GM21390 (cell line): ENCODE measurements around the gene OSBPL9.

Source experiments
- ATAC-seq: cut with Tn5 transposase; IDR thresholded peaks from one replicate; pipeline ENCODE4 v1.9.1; 2021; ENCODE audit not compliant: unreplicated experiment

The OSBPL9 gene

DNA sequence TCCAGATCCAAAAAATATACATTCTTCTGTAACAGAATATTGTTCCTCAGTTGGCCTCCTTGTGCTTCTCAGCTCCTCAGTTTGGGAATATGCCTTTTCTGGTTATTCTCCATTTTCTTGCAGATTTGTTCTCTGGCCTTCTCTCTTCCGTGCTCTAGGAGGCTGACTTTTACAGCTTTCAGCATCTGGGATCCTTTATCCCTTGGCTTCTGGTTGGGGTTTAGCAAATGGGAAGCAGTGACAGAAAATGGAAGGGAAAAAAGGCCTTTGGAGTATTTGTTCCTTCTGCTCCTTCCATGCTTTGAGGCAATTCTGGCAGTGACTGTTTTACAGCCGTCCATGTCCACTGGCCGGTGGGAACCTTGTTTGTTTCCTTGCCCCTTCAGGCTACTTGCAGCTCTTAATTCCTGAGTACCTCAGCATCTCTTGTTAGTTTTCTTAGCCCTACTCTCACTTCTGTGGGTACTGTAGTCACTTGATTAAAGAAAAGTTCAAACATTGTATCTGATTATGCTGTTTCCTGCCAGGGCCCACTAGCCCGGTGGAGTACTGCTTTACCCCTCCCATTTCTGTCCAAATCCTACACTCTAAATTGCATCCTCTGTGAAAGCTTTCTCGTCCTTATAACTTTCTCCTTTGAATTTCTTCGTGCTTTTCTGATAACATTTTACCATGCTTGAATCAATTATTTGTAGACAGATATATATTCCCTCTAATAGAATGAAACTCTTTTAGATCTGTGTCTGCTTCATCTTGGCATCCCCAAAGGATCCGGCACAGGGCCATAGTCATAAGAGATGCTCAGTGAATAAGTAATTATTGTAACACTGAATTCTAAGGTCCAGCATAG is 118.2 kb downstream of the OSBPL9 start:
- ATAC-seq: no peak

GRCh38 chr1:51735746-51736254 is 118.9 kb downstream of the OSBPL9 start:
- ATAC-seq: no peak

DNA sequence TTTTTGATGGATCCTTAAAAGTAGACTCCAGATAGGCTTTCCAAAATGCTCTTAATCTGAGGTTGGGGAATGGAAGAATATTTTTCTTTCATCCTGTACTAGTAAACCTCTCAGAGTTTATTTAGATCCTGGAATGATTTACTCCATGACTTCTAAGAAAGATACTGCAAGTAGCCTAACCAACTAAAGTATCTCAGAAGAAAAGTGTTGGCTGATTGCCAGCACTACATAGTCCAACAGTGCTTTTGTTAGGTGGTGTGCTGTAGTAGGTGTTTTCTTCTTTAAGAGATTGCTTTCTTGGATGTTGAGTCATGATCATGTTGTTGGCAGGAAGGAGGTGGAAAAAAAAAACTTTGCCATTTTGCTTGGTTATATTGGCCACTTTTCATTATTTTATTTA is 119.8 kb downstream of the OSBPL9 start:
- no peak for ATAC-seq

- ATAC-seq: no peak
These were observed 121.8 kb downstream of the OSBPL9 start for GRCh38 chr1:51738681-51739080.

DNA sequence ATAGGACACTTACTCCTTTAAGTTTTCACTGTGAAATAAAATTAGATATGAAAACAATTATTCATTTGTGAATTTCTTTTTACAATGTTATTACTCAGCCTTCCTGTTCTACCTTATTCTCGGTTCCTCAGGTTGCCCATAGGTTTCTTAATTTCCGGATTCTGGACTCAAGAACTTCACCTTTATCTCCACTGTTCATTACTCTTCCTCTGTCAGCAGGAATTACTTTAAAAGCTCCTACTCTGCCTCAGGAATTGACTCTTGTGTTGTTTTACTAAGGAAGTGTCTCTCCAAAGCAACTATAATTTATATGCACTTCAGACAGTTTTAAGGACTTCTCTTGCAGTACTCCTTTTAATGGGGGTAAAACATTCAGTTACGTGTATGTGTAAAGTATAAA is 123.8 kb downstream of the OSBPL9 start:
- no peak for ATAC-seq

GRCh38 chr1:51741121-51741681 is 124.3 kb downstream of the OSBPL9 start:
- no peak for ATAC-seq

DNA sequence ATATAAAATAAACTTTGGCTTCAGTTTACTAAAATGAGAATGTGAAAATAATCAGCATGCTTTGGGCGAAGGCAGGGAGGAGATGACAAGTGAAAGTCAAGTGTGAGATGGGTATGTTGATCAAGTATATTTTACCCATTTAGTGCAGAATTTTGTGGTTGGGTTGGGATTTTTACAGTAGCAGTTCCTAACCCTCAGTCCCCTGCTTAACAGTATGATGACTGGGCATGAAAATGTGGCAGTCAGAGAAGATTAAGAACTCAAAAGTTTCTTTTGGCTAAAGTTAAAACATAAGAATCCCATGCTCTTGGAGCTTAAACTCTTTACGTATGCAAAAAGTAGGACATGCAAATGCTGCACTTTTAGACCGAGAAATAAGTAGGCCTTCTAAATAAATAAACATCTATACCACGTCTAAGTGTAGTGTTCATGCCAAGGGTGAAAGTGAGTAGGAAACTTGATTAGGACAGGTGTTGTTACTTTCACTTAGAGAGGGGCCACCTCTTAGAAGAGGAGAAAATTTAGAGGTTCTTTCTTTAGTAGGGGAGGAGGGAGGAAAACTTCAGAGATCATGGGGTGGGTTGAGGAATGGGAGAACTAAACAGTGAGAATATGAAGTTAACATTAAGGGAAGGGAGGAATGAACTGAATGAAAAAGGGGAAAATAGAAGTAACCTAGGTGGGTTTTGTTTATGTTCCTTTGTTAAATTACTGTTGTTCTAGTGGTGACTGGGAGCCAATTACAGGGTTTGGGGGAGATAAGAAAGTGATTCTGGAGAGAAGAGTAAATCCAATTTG is 127.8 kb downstream of the OSBPL9 start:
- no peak for ATAC-seq

- no peak for ATAC-seq
These were observed 128.3 kb downstream of the OSBPL9 start for GRCh38 chr1:51745304-51745570.

DNA sequence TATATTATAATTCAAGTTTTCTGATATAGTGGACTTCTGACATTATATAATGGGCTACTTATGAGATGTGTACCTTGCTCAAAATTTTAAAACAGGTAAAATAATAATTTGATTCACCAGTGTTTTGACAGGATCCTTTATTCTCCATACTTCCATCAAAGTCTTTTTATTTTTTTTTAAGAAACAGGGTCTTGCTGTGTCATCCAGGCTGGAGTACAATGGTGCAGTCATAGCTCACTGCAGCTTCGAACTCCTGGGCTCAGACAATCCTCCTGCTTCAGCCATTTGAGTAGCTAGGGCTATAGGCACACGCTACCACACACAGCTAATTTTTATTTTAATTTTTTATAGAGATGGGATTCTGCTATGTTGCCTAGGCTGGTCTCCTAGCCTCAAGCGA is 132.3 kb downstream of the OSBPL9 start:
- no peak for ATAC-seq

GRCh38 chr1:51750218-51750617 is 133.3 kb downstream of the OSBPL9 start:
- no peak for ATAC-seq

GRCh38 chr1:51750729-51751128 is 133.8 kb downstream of the OSBPL9 start:
- no peak for ATAC-seq

DNA sequence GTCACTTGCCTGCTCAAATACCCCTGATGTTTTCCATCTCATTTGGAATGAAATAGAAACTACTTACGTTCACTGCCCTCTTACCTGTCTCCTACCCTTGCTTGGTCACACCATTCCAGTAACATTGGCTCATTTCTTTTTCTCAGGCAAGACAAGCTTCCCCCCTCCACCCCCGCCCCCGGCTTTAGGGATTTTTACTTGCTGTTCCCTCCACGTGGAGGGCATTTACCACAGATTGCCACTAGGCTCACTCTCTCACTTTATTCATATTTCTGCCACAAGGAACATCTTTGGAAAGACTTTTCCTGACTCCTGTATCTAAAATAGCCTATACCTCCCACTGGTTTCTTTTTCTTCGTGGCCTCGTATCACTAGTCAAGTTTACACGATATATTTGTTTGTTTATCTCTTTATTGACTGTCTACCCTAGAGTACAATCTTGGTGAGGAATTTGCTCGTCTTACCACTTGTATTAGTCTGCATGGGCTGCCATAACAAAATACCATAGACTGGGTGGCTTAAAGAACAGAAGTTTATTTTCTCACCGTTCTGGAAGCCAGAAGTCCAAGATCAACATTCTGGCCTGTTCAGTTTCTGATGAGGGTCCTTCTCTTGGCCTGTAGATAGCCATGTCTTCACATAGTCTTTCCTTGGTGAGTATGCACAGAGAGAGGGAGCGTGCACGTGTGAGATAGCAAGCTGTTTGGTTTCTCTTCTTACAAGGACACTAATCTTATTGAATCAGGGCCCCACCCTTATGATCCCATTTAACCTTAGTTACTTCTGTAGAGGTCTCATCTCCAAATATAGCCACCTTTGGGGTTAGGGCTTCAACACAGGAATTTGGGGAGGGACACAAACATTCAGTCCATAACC is 135.4 kb downstream of the OSBPL9 start:
- ATAC-seq: no peak

GRCh38 chr1:51753969-51754368 is 137.1 kb downstream of the OSBPL9 start:
- no peak for ATAC-seq

- no peak for ATAC-seq
These were observed 137.8 kb downstream of the OSBPL9 start for GRCh38 chr1:51754666-51755065.

- no peak for ATAC-seq
These were observed 138.5 kb downstream of the OSBPL9 start for GRCh38 chr1:51755437-51755836.

- no peak for ATAC-seq
These were observed 139.4 kb downstream of the OSBPL9 start for GRCh38 chr1:51756290-51756689.

DNA sequence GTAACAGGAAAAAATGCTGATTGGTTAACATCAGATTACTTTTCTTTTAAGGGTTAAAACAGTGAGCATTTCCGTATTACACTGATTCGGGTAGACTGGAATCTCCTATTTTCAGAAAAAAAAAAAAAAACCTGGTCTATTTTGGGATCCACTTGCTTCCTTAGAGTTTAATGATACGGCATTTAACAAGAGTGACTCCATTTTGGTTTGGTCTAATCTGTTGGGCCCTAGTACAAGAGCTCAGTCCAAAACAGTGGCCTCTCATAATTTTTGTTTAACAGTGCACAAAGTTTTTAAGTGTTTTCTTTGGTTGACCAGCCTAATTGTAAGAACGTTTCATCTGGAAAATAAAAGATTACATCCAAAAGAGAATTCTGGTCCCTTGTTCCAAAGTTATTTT is 141.4 kb downstream of the OSBPL9 start:
- no peak for ATAC-seq

DNA sequence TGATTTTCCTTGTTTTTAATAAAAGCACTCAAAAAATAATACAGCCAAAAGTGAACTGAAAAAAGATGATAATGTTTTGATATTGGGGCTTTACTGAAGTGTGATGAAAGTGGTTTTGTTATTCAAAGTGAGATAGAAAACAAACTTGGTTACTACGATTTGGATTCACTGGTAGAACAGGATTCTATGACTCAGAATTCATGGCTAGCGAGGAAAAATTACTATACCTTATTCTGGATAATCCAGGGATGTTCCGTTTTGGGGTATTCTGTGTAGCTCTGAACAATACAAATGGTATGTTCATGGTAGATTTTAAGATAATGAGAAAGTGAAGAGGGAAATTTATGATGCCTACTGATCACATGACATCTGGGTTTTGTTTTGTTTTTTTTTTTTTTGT is 144.0 kb downstream of the OSBPL9 start:
- no peak for ATAC-seq

- no peak for ATAC-seq
These were observed 144.5 kb downstream of the OSBPL9 start for GRCh38 chr1:51761351-51761750.

DNA sequence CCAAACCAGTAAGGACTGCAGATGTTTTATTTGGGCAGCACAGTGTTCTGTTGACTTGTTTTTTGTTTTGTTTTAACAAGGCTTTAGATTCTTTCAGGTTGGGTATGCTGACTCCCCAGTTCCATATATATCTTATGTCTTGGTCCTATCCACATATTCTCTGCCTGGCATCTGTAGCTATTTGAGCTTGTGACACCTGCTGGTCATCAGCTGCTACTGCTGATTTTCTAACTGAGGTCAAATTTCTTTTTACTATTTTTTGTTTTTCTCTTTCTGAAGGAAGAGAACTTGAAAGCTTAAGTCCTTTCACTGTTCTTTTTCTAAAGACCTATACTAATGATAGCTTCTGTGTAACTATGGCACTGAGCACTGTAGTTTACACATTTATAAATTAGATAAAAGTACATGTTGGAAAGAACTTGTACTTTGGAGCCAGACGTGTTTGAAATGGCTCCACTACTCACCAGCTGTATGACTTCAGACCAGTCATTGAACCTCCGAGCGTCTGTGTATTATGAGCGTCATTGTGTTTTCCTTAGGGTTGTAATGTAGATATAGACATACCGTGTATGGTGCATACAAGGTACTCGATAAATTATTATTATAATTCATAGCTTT is 152.2 kb downstream of the OSBPL9 start:
- no peak for ATAC-seq

- ATAC-seq: peak; percentile 64
These were observed 159.5 kb downstream of the OSBPL9 start for GRCh38 chr1:51776408-51776807.
